ENCODE data around the gene COG2. TPM values are rescaled to one million over a fixed set of nuclear protein-coding genes. Genes with fewer than 3 reads are reported as not detected.

COG2 gene
- total and polyA plus RNA-seq, 2 of the 8 experiments (the other 6 are each of a cell fraction or from before 2014, with no cell fraction given) = 10.3 to 36.7 TPM

DNA sequence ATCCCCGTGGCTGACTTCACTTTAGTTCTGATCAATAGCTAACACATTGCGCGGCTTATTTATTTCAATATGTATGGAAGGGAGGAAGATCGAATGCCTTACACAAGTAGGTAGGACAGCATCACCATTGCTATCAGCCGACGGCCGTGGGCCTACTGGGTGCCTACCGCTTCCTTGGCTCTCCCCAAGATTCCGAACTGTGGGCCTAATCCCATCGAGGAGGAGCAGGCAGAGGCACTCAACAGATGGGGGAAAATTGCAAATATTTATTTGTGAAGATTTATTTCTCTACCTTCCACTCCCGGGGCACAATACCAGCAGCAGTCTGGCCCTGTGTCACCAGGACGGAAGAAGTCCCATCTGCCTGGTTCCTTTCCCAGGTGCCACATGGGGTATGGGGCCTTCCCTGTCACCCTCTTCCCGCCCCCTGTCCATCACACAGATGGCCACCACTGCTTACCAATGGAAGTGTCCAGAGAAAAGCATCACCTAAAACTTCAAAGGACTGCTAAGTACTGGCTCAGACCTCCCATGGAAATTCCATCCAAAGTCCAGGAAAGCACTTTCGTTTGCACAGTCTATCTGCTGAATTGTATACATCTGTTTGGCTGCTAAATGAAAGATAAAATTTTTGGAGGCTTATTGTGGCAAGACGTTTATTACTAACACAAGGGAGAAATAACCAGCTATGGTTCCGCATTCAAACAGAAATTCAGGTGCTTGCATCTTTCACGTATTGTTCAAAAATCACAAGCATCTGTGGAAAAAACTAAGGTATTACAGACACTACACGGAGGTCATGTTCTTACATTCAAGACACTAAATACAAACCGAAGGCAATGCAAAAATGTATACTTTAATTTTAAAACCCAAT is 59.9 kb downstream of the COG2 start (continued):
- TF ChIP-seq, protein P1, sequence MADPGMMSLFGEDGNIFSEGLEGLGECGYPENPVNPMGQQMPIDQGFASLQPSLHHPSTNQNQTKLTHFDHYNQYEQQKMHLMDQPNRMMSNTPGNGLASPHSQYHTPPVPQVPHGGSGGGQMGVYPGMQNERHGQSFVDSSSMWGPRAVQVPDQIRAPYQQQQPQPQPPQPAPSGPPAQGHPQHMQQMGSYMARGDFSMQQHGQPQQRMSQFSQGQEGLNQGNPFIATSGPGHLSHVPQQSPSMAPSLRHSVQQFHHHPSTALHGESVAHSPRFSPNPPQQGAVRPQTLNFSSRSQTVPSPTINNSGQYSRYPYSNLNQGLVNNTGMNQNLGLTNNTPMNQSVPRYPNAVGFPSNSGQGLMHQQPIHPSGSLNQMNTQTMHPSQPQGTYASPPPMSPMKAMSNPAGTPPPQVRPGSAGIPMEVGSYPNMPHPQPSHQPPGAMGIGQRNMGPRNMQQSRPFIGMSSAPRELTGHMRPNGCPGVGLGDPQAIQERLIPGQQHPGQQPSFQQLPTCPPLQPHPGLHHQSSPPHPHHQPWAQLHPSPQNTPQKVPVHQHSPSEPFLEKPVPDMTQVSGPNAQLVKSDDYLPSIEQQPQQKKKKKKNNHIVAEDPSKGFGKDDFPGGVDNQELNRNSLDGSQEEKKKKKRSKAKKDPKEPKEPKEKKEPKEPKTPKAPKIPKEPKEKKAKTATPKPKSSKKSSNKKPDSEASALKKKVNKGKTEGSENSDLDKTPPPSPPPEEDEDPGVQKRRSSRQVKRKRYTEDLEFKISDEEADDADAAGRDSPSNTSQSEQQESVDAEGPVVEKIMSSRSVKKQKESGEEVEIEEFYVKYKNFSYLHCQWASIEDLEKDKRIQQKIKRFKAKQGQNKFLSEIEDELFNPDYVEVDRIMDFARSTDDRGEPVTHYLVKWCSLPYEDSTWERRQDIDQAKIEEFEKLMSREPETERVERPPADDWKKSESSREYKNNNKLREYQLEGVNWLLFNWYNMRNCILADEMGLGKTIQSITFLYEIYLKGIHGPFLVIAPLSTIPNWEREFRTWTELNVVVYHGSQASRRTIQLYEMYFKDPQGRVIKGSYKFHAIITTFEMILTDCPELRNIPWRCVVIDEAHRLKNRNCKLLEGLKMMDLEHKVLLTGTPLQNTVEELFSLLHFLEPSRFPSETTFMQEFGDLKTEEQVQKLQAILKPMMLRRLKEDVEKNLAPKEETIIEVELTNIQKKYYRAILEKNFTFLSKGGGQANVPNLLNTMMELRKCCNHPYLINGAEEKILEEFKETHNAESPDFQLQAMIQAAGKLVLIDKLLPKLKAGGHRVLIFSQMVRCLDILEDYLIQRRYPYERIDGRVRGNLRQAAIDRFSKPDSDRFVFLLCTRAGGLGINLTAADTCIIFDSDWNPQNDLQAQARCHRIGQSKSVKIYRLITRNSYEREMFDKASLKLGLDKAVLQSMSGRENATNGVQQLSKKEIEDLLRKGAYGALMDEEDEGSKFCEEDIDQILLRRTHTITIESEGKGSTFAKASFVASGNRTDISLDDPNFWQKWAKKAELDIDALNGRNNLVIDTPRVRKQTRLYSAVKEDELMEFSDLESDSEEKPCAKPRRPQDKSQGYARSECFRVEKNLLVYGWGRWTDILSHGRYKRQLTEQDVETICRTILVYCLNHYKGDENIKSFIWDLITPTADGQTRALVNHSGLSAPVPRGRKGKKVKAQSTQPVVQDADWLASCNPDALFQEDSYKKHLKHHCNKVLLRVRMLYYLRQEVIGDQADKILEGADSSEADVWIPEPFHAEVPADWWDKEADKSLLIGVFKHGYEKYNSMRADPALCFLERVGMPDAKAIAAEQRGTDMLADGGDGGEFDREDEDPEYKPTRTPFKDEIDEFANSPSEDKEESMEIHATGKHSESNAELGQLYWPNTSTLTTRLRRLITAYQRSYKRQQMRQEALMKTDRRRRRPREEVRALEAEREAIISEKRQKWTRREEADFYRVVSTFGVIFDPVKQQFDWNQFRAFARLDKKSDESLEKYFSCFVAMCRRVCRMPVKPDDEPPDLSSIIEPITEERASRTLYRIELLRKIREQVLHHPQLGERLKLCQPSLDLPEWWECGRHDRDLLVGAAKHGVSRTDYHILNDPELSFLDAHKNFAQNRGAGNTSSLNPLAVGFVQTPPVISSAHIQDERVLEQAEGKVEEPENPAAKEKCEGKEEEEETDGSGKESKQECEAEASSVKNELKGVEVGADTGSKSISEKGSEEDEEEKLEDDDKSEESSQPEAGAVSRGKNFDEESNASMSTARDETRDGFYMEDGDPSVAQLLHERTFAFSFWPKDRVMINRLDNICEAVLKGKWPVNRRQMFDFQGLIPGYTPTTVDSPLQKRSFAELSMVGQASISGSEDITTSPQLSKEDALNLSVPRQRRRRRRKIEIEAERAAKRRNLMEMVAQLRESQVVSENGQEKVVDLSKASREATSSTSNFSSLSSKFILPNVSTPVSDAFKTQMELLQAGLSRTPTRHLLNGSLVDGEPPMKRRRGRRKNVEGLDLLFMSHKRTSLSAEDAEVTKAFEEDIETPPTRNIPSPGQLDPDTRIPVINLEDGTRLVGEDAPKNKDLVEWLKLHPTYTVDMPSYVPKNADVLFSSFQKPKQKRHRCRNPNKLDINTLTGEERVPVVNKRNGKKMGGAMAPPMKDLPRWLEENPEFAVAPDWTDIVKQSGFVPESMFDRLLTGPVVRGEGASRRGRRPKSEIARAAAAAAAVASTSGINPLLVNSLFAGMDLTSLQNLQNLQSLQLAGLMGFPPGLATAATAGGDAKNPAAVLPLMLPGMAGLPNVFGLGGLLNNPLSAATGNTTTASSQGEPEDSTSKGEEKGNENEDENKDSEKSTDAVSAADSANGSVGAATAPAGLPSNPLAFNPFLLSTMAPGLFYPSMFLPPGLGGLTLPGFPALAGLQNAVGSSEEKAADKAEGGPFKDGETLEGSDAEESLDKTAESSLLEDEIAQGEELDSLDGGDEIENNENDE (IDR thresholded peaks at IDR 0.05; ENCODE audit: insufficient replicate concordance, low read length) = no peak
- TF ChIP-seq POLR2AphosphoS5 (IDR thresholded peaks at IDR 0.05; ENCODE audit: low read depth, low read length) (no peak), PHF8 (conservative IDR thresholded peaks at IDR 0.05; ENCODE audit: low read depth, low read length) (no peak), TAF7 (optimal IDR thresholded peaks at IDR 0.05; ENCODE audit: borderline replicate concordance, low read depth, low read length) (no peak), BCL11A (IDR thresholded peaks at IDR 0.05; ENCODE audit: low read depth in 2 of 2, low read length in 2 of 2) (no peak), SIX5 (IDR thresholded peaks at IDR 0.05; ENCODE audit: low read depth, low read length) (no peak)

All from H1 (cell line).